22Rv1 (cell line): ENCODE results near the gene MTHFR.

ENCODE experiments used
- CTCF ChIP-seq: fragments of 450-650 bp; IDR thresholded peaks from 2 replicates; pipeline ENCODE4 v1.5.1; 2017; ENCODE audit warnings: mild to moderate bottlenecking
- ZFX ChIP-seq: fragments of 450-650 bp; IDR thresholded peaks from 2 replicates; pipeline ENCODE4 v1.6.1; 2017; ENCODE audit warnings: antibody characterized with exemption, borderline replicate concordance

DNA sequence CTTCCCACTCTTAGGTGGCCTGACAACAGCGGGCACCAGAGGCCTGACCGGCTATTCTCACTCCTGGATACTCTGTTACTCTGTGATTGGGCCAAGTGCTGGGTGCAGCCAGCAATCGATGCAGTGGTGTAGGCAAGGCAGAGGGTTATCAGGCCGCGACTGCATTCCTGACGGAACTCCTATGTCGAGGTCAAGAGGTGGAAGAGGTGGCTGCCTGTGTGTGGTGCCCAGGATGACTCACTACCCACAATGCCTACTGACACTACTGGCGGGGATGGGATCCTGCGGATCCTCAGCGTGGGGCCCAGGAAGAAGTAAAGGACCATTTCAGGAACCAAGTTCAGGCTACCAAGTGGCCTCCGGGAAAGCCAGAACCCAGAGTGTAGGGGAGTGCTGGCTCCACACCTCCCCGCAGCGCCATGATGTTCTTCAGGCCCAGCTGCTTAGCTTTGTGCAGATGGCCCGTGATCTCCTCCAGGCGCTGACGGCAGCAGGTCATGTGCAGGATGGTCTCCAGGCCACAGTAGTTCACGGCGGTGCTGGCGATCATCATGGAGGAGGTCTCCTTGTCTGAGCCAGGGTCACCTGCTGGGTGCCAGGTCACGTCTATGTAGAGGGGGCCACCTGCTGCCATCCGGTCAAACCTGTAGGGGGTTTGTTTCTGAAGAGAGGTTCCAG lies 4.9 kb downstream of the MTHFR start:
- no peak for TF ChIP-seq ZFX
- no peak for TF ChIP-seq CTCF
